Activated naive CD4-positive, alpha-beta T cell treated with anti-CD3 and anti-CD28 coated beads, Interleukin-2, amount 10 ng/mL, durations not matched to agents 7 days and 5 days (primary cell): Measurements from ENCODE around the gene TSSK2.
A peak's percentile ranks its signal among the peaks of the same experiment; 100 is the strongest.

Experiments used
- CTCF ChIA-PET: fragments of 350-600 bp; sonication (Branson Sonifier 250); formaldehyde crosslinking; loops from one replicate; lab custom pipeline; 2021; ENCODE audit warnings: antibody characterized with exemption; lab: Charles Lee
- DNase-seq: peaks from one replicate; pipeline ENCODE4 v3.0.0-alpha.2; 2020
- H3K27ac Mint-ChIP-seq: one replicate; pipeline ENCODE4 v1.8.0; 2021; ENCODE audit warnings: mild to moderate bottlenecking, moderate library complexity, mixed read lengths
- H3K27me3 Mint-ChIP-seq: one replicate; pipeline ENCODE4 v1.8.0; 2021; ENCODE audit warnings: mild to moderate bottlenecking, mixed read lengths
- H3K36me3 Mint-ChIP-seq: one replicate; pipeline ENCODE4 v1.8.0; 2021; ENCODE audit warnings: mixed read lengths
- H3K4me1 Mint-ChIP-seq: one replicate; pipeline ENCODE4 v1.8.0; 2021; ENCODE audit warnings: mixed read lengths
- H3K4me3 Mint-ChIP-seq: one replicate; pipeline ENCODE4 v1.8.0; 2021; ENCODE audit warnings: mild to moderate bottlenecking, moderate library complexity, mixed read lengths
- H3K9me3 Mint-ChIP-seq: one replicate; pipeline ENCODE4 v1.8.0; 2021; ENCODE audit warnings: mixed read lengths

Gene TSSK2

DNA sequence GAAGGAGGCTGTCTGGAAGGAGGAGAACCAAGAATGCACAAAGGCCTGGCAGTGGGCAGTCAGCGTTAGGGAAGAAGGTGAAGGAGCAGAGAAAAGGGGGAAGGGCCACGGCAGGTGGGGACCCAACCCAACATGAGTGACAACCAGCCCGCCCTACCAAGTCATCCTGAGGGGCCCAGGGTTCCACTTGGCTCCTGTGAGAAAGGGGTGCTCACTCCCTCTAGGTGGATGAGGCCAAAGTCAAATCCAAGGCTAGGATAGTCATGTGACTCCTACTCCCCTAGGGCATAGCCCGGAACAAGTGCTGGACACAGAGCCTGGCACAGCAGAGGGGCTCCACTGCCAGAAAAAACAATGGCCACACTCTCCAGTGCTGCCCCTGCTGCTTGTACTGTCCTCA is 6.7 kb upstream of the TSSK2 start:
- CTCF ChIA-PET, result no interaction called here
- peaks cover 33% of the 10 kb centered on the region for H3K4me1 Mint-ChIP-seq
- no peak overlapping the region for H3K4me3 Mint-ChIP-seq
- H3K27me3 Mint-ChIP-seq, result peaks cover 15% of the 10 kb centered on the region
- no peaks in the 10 kb centered on the region for H3K9me3 Mint-ChIP-seq
- no peak overlapping the region for H3K27ac Mint-ChIP-seq
- peaks cover 5% of the 10 kb centered on the region for H3K36me3 Mint-ChIP-seq
- DNase-seq, result no peak

- Mint-ChIP-seq H3K9me3 (no peaks in the 10 kb centered on the region), H3K27ac (no peak overlapping the region), H3K27me3 (peaks cover 15% of the 10 kb centered on the region), H3K4me3 (no peak overlapping the region), H3K4me1 (peaks cover 29% of the 10 kb centered on the region), H3K36me3 (peaks cover 3% of the 10 kb centered on the region)
- CTCF ChIA-PET, result no interaction called here
- DNase-seq, result no peak
Measured at GRCh38 chr22:19125011-19125410, 6.1 kb upstream of the TSSK2 start.

DNA sequence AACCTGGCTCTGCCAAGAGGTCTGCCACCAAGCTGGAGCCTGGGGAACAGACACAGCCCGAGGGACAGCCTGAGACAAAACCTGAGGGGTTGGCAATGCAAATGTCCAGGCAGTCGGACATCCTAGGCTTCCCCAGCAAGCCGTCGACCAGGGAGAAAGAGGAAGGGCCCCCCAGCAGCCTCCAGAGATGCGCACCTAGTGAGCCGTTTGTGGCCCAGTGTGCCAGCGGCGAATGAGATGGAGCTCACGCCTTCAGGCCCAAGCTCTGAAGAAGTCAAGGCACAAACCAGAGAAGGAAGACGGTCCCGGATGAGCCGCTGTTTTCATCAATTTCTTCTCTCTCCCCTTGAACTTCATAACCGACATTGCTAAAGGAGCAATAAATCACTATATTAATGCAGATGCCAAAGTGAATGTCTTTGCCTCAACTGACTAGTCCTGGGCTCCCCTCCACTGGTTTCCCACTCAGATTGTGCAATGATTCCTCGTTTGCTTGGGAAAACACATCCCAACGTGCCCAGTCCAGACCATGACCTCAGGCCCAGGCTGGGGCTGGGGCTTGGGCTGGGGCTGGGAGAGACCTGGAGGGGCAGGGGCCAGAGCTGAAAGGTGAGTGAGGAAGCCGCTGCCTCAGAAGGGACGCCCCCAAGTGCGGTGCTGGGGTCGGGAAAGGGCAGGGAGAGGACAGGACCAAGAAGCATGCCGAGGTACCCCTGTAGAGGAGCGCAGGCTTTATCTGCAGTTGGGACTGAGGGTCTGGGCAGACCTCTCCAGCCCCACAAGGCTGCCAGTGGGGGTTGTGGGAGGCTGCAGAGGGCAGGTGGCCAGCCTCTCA is 5.4 kb upstream of the TSSK2 start:
- no peak overlapping the region for H3K4me3 Mint-ChIP-seq
- no peaks in the 10 kb centered on the region for H3K36me3 Mint-ChIP-seq
- CTCF ChIA-PET, result no interaction called here
- H3K4me1 Mint-ChIP-seq, result peaks cover 22% of the 10 kb centered on the region
- H3K27me3 Mint-ChIP-seq, result peaks cover 15% of the 10 kb centered on the region
- no peaks in the 10 kb centered on the region for H3K9me3 Mint-ChIP-seq
- no peak for DNase-seq
- no peak overlapping the region for H3K27ac Mint-ChIP-seq

DNA sequence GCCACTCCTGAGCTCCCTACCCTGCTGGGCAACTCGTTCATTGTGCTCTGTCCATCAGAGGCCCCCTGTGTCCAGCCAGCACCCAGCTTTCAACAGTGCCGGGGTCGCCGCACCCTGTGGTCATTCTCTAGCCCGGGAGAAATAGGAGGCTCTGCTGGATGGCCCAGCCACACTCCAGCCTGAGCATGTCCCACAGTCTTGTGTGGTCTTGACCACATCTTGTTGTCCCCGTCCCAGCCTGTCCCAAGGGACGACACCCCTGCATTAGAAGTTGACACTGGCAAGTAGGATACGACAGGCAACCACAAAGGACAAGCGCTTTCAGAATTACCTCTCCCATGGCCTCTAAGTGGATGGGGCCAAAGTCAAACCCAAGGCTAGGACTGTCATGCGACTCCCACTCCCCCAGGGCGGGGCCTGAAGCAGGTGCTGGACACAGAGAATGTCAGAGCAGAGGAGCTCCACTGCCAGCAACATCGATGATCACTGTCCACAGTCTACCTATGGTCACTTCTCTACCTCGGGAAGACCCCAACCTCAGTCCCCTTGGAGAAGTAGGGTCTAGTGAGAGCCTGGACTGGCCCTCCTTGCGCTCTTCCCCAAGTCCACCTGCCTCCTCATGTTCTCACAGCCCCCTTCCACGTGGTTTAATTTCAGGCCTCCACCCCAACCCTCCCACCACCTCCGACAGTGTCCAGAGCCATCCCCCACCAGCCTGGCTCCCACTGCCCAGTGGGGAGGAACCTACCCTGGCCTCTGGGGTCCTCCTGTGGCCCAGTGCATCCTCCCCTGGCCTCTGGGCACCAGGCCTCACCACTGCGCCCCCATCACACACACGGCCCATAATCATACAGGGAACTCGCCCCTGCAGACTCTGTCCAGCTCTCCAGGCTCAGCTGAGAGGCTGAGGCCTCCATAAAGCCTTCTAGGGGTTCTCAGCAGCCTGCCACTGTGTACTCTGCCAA is 4.5 kb upstream of the TSSK2 start:
- H3K36me3 Mint-ChIP-seq, result no peaks in the 10 kb centered on the region
- peaks cover 14% of the 10 kb centered on the region for H3K4me1 Mint-ChIP-seq
- CTCF ChIA-PET, result no interaction called here
- H3K9me3 Mint-ChIP-seq, result no peaks in the 10 kb centered on the region
- peaks cover 15% of the 10 kb centered on the region for H3K27me3 Mint-ChIP-seq
- no peak overlapping the region for H3K27ac Mint-ChIP-seq
- DNase-seq, result no peak
- no peak overlapping the region for H3K4me3 Mint-ChIP-seq

DNA sequence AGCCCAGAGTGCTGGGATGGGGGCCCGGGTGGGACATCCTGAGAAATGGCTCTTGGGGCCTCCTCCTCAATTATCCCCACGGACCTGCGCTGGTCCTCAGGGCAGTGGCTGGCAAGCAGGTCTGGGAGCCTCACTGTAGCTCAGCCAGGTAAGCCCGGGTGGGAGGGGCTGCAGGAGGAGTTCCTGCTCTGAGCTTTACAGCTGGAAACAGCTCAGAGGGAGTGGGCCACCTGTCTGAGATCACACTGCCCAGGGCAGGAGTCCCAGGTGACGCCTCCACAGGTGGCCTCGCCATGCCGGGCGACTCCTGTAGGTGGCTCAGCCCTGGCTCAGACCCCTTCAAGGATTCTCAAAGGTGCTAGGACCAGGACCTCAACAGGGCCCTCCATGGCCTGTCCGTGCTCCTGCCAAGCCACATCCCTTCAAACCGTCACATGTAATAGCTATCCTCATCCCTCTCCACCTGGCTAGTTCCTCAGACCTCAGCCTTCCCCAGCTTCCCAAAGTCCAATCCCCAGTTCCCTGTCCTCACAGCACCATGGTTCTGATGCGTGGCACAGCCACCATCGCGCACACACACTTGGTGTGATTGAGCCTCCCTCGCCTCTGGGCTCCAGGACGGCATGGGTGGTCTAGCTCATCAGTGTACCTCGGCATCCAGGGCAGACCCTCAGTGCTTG is 3.6 kb upstream of the TSSK2 start:
- DNase-seq, result no peak
- peaks cover 1% of the 10 kb centered on the region for H3K36me3 Mint-ChIP-seq
- peaks cover 15% of the 10 kb centered on the region for H3K27me3 Mint-ChIP-seq
- H3K4me3 Mint-ChIP-seq, result no peak overlapping the region
- H3K4me1 Mint-ChIP-seq, result peaks cover 13% of the 10 kb centered on the region
- CTCF ChIA-PET, result no interaction called here
- no peak overlapping the region for H3K27ac Mint-ChIP-seq
- no peaks in the 10 kb centered on the region for H3K9me3 Mint-ChIP-seq

DNA sequence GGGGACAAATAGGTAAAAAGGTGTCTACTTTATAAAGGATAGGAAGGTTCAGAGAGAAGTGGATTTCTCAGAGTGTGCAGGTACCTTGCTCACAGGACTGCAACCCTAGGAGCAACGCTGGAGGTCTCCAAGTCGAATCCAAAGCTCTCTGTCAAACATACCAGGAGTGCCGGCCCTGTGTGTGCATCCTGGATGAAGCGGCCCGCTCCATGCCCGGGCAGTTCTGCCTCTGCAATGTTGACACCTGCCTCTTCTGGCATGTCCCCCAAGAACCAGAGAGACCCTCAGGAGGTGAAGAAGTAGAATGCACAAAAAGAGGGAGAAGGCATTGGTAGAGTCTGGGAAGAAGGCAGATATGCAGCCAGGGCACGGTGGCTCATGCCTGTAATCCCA is 3.1 kb upstream of the TSSK2 start:
- peaks cover 8% of the 10 kb centered on the region for H3K4me1 Mint-ChIP-seq
- no peaks in the 10 kb centered on the region for H3K9me3 Mint-ChIP-seq
- no peak overlapping the region for H3K4me3 Mint-ChIP-seq
- DNase-seq, result no peak
- peaks cover 10% of the 10 kb centered on the region for H3K27me3 Mint-ChIP-seq
- H3K27ac Mint-ChIP-seq, result no peak overlapping the region
- H3K36me3 Mint-ChIP-seq, result peaks cover 1% of the 10 kb centered on the region
- CTCF ChIA-PET, result no interaction called here

DNA sequence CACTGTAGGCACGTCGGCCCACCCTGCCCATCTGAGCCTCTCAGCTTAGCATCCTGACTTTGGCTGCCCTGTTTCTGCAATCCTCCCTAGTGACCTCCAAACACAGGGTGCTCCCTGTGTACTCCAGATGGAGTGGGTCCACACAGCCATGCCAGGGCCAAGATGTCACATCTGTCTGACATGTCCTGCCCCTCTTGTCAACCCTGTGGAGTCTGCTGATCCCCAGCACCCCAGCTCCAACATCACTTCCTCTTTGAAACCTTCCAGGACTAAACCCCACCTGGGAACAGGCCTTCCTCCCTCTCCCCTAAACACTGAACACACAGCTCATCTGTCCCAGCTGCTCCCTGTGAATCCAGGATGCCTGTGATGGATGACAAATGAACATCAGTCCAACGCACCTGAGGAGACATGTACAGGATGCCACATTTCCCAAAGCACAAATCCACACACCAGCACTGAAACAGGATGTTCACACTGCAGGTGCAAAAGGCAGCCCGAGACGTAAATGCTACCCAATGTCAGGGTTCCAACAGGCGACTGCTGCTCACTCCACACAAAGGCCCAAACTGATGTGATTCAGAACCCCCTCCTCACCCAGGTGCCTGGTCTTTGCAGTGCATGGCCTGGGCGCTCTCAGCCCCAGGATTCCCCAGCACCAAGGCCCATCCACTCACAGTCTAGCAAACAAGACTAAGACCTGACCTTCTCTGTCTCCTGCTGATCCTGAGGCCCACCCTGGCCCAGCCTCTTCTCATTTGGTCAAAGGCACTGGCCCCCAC is 2.0 kb upstream of the TSSK2 start:
- H3K27ac Mint-ChIP-seq, result no peak overlapping the region
- no peaks in the 10 kb centered on the region for H3K9me3 Mint-ChIP-seq
- peaks cover 4% of the 10 kb centered on the region for H3K27me3 Mint-ChIP-seq
- H3K4me3 Mint-ChIP-seq, result no peak overlapping the region
- CTCF ChIA-PET, result interaction anchor here (0.9 kb wide), 1 partner anchor 50 kb away, joined by 3 read pairs; no protein-coding TSS in a partner anchor
- H3K36me3 Mint-ChIP-seq, result peaks cover 4% of the 10 kb centered on the region
- H3K4me1 Mint-ChIP-seq, result no peaks in the 10 kb centered on the region
- DNase-seq, result no peak

GRCh38 chr22:19129871-19130270 is 1.2 kb upstream of the TSSK2 start:
- Mint-ChIP-seq H3K27me3 (no peaks in the 10 kb centered on the region), H3K4me1 (no peaks in the 10 kb centered on the region), H3K36me3 (peaks cover 6% of the 10 kb centered on the region), H3K27ac (no peak overlapping the region), H3K9me3 (no peaks in the 10 kb centered on the region), H3K4me3 (no peak overlapping the region)
- no peak for DNase-seq
- CTCF ChIA-PET, result no interaction called here

- H3K36me3 Mint-ChIP-seq, result peaks cover 16% of the 10 kb centered on the region
- no peaks in the 10 kb centered on the region for H3K27me3 Mint-ChIP-seq
- CTCF ChIA-PET, result no interaction called here
- no peaks in the 10 kb centered on the region for H3K9me3 Mint-ChIP-seq
- H3K27ac Mint-ChIP-seq, result peak overlapping the region; percentile 52
- no peak for DNase-seq
- no peaks in the 10 kb centered on the region for H3K4me1 Mint-ChIP-seq
- H3K4me3 Mint-ChIP-seq, result no peak overlapping the region
Measured at GRCh38 chr22:19131685-19132015, 542 bp downstream of the TSSK2 start.

- H3K4me3 Mint-ChIP-seq, result no peak overlapping the region
- DNase-seq, result no peak
- no peak overlapping the region for H3K27ac Mint-ChIP-seq
- CTCF ChIA-PET, result no interaction called here
- H3K4me1 Mint-ChIP-seq, result no peaks in the 10 kb centered on the region
- H3K9me3 Mint-ChIP-seq, result no peaks in the 10 kb centered on the region
- H3K27me3 Mint-ChIP-seq, result no peaks in the 10 kb centered on the region
- H3K36me3 Mint-ChIP-seq, result peaks cover 19% of the 10 kb centered on the region
Measured at GRCh38 chr22:19132153-19132552, 1.0 kb downstream of the TSSK2 start.

GRCh38 chr22:19132693-19133400 is 1.7 kb downstream of the TSSK2 start:
- Mint-ChIP-seq H3K4me1 (no peaks in the 10 kb centered on the region), H3K4me3 (no peak overlapping the region), H3K27me3 (no peaks in the 10 kb centered on the region), H3K9me3 (no peaks in the 10 kb centered on the region), H3K36me3 (peaks cover 22% of the 10 kb centered on the region), H3K27ac (no peak overlapping the region)
- DNase-seq, result no peak
- CTCF ChIA-PET, result no interaction called here

DNA sequence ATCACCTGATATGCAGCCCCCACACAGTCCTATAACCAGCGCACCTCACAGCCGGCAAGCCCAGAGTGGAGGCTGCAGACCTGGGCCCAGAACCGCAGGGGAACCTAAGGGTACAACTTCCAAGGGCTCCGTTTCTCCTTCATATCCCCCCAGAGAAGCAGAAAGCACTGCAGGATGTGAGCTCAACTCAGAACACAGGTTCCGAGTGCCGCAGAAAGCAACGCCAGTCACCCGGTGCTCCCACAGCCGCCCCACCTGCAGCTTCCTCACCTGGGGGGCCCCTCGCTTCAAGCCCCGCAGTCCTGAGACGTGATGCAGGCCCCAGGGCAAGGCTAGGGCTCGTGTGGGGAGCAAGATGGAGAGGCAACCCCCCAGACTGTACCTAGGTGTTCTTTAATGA is 2.5 kb downstream of the TSSK2 start:
- H3K4me3 Mint-ChIP-seq, result no peak overlapping the region
- H3K9me3 Mint-ChIP-seq, result no peaks in the 10 kb centered on the region
- CTCF ChIA-PET, result interaction anchor here (0.7 kb wide), 1 partner anchor 34 kb away, joined by 3 read pairs; no protein-coding TSS in a partner anchor
- no peaks in the 10 kb centered on the region for H3K4me1 Mint-ChIP-seq
- H3K27ac Mint-ChIP-seq, result no peak overlapping the region
- H3K27me3 Mint-ChIP-seq, result no peaks in the 10 kb centered on the region
- H3K36me3 Mint-ChIP-seq, result peaks cover 22% of the 10 kb centered on the region
- no peak for DNase-seq

- no peak overlapping the region for H3K27ac Mint-ChIP-seq
- CTCF ChIA-PET, result interaction anchor here (0.7 kb wide), 1 partner anchor 34 kb away, joined by 3 read pairs; no protein-coding TSS in a partner anchor
- H3K4me1 Mint-ChIP-seq, result no peaks in the 10 kb centered on the region
- peaks cover 28% of the 10 kb centered on the region for H3K36me3 Mint-ChIP-seq
- no peak for DNase-seq
- no peaks in the 10 kb centered on the region for H3K27me3 Mint-ChIP-seq
- H3K4me3 Mint-ChIP-seq, result no peak overlapping the region
- no peaks in the 10 kb centered on the region for H3K9me3 Mint-ChIP-seq
Measured at GRCh38 chr22:19134176-19134831, 3.2 kb downstream of the TSSK2 start.
